OCI-LY3 (cell line): Measurements from ENCODE around the gene CLTC.

ENCODE experiments used
- H2AFZ ChIP-seq: fragments of 200-600, 300-600 bp; shearing (Covaris generic); 2 replicates; pipeline ENCODE4 v1.6.0; 2014; ENCODE audit warnings: antibody characterized with exemption, low read depth, low read length
- H3K27ac ChIP-seq: fragments of 200-600, 300-600 bp; sonication (generic); 2 replicates; pipeline ENCODE4 v1.5.1; 2014; ENCODE audit warnings: mild to moderate bottlenecking, low read length, moderate library complexity, mixed read lengths
- H3K27me3 ChIP-seq: fragments of 200-600, 300-600 bp; sonication (generic); 2 replicates; pipeline ENCODE4 v1.6.1; 2014; ENCODE audit warnings: low read depth, low read length, mixed read lengths
- H3K36me3 ChIP-seq: fragments of 200-600, 300-600 bp; sonication (generic); replicated peaks from 2 replicates; pipeline ENCODE3; 2014; ENCODE audit warnings: low read depth, low read length, mixed read lengths
- H3K4me1 ChIP-seq: fragments of 300-600, 200-600 bp; sonication (generic); 2 replicates; pipeline ENCODE4 v1.6.1; 2014; ENCODE audit warnings: low read length, mixed read lengths
- H3K4me2 ChIP-seq: fragments of 200-600, 300-600 bp; sonication (generic); 2 replicates; pipeline ENCODE4 v1.6.1; 2014; ENCODE audit warnings: low read length, mixed read lengths
- H3K4me3 ChIP-seq: fragments of 300-600, 200-600 bp; sonication (generic); 2 replicates; pipeline ENCODE4 v1.5.1; 2014; ENCODE audit warnings: antibody characterized with exemption, mild to moderate bottlenecking, low read length, moderate library complexity
- H3K79me2 ChIP-seq: fragments of 300-600, 200-600 bp; shearing (Covaris generic); 2 replicates; pipeline ENCODE4 v1.6.1; 2014; ENCODE audit warnings: mild to moderate bottlenecking, low read length, mixed read lengths
- H3K9ac ChIP-seq: fragments of 300-600, 200-600 bp; shearing (Covaris generic); 2 replicates; pipeline ENCODE4 v1.6.0; 2014; ENCODE audit warnings: mild to moderate bottlenecking, low read length, moderate library complexity
- H3K9me3 ChIP-seq: fragments of 200-600, 300-600 bp; shearing (Covaris generic); 2 replicates; pipeline ENCODE4 v1.6.1; 2014; ENCODE audit warnings: low read length, mixed read lengths; ENCODE audit not compliant: insufficient read depth
- H4K20me1 ChIP-seq: fragments of 200-600, 300-600 bp; sonication (generic); 2 replicates; pipeline ENCODE4 v1.6.1; 2016; ENCODE audit warnings: low read length, mixed read lengths; ENCODE audit not compliant: insufficient read depth
- CTCF ChIP-seq: fragments of 200-600, 300-600 bp; sonication (generic); IDR thresholded peaks from 2 replicates; pipeline ENCODE4 v1.5.1; 2014; ENCODE audit warnings: antibody characterized with exemption, low read length, low read depth
- EZH2phosphoT487 ChIP-seq: fragments of 200-600 bp; shearing (Covaris generic); IDR thresholded peaks from 2 replicates; pipeline ENCODE4 v1.6.1; 2018; ENCODE audit warnings: antibody characterized with exemption, mixed run types, low read depth

Gene CLTC

DNA sequence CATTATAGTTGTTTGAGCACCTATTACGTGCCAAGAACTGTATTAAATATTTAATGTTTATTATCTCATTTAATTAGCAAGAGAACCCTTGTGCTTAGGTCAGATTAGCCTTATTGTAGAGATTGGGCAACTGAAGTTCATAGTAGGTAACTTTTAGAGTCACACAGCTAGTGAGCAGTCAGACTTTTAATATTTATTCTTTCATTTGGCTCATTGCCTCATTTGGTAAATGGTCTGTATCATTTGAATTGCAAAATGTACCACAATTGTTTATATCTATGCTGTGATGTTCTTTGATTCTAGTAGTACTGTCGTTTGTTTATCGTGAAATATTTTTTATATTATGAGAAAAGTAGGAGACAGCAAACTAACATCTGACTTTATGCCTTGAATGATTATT is 7.6 kb downstream of the CLTC start:
- H3K9me3 ChIP-seq, result no peaks in the 10 kb centered on the region
- H3K4me1 ChIP-seq, result peaks cover 46% of the 10 kb centered on the region
- H3K9ac ChIP-seq, result no peak overlapping the region
- H3K4me2 ChIP-seq, result peak overlapping the region; percentile 74
- TF ChIP-seq EZH2phosphoT487, result no peak
- no peak for TF ChIP-seq CTCF
- H3K27me3 ChIP-seq, result no peaks in the 10 kb centered on the region
- peaks cover 100% of the 10 kb centered on the region for H3K79me2 ChIP-seq
- peaks cover 96% of the 10 kb centered on the region for H4K20me1 ChIP-seq
- no peak overlapping the region for H2AFZ ChIP-seq
- peaks cover 39% of the 10 kb centered on the region for H3K36me3 ChIP-seq
- H3K27ac ChIP-seq, result peak overlapping the region; percentile 40
- peak overlapping the region; percentile 22 for H3K4me3 ChIP-seq

DNA sequence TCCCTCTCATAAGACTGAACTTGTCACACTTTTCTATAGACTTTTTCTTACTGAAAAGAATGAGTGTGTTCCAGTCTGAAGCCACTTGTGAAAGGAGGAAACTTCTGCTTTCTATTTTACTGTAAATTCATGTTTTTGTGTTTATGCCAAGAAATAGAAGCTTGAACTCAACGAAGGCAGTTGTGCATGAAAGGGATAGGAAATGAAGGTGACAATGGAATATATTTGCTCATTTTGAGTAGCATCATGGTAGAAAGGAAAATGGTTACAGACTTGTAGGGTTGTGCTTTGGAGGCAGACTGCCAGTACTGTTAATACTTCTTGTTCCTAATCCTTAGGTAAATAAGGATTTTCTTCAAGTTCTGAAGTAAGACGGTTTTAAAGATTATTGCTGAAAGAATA is 8.1 kb downstream of the CLTC start:
- Histone ChIP-seq H3K9ac (no peak overlapping the region), H3K9me3 (no peaks in the 10 kb centered on the region), H3K4me3 (peak overlapping the region; percentile 22), H3K27me3 (no peaks in the 10 kb centered on the region), H3K79me2 (peaks cover 100% of the 10 kb centered on the region), H2AFZ (no peak overlapping the region), H3K4me2 (peak overlapping the region; percentile 74), H3K27ac (peak overlapping the region; percentile 40), H3K4me1 (peaks cover 41% of the 10 kb centered on the region), H3K36me3 (peaks cover 39% of the 10 kb centered on the region), H4K20me1 (peaks cover 96% of the 10 kb centered on the region)
- TF ChIP-seq EZH2phosphoT487 (no peak), CTCF (no peak)

DNA sequence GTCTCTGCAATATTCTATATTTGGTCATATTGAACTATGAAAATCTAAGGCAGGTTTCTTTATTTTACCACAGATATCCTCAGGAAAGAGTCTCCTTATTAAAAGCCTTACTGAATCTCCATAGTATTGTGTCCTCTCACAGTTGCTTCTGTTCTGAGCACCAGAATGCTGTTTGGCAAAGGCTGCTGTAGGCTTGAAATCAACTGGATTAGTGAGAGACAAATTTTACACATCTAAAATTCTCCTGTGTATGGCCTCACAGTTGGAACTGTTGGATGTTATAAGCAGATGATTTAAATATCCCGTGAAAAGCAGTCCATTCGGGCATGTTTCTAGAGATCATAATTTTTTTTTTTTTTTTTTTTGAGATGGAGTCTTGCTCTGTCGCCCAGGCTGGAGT is 9.5 kb downstream of the CLTC start:
- no peaks in the 10 kb centered on the region for H3K27me3 ChIP-seq
- no peak overlapping the region for H2AFZ ChIP-seq
- peaks cover 31% of the 10 kb centered on the region for H3K4me1 ChIP-seq
- H3K4me2 ChIP-seq, result no peak overlapping the region
- peaks cover 100% of the 10 kb centered on the region for H3K79me2 ChIP-seq
- no peak overlapping the region for H3K27ac ChIP-seq
- TF ChIP-seq CTCF, result no peak
- TF ChIP-seq EZH2phosphoT487, result no peak
- H4K20me1 ChIP-seq, result peaks cover 94% of the 10 kb centered on the region
- no peaks in the 10 kb centered on the region for H3K9me3 ChIP-seq
- H3K4me3 ChIP-seq, result no peak overlapping the region
- peaks cover 32% of the 10 kb centered on the region for H3K36me3 ChIP-seq
- H3K9ac ChIP-seq, result no peak overlapping the region

- no peak overlapping the region for H3K27ac ChIP-seq
- H3K4me2 ChIP-seq, result no peak overlapping the region
- no peak overlapping the region for H2AFZ ChIP-seq
- H3K4me3 ChIP-seq, result no peak overlapping the region
- H4K20me1 ChIP-seq, result peaks cover 98% of the 10 kb centered on the region
- H3K9me3 ChIP-seq, result no peaks in the 10 kb centered on the region
- TF ChIP-seq CTCF (no peak), EZH2phosphoT487 (no peak)
- H3K27me3 ChIP-seq, result no peaks in the 10 kb centered on the region
- H3K4me1 ChIP-seq, result peaks cover 35% of the 10 kb centered on the region
- H3K36me3 ChIP-seq, result peaks cover 27% of the 10 kb centered on the region
- peaks cover 100% of the 10 kb centered on the region for H3K79me2 ChIP-seq
- H3K9ac ChIP-seq, result no peak overlapping the region
These were observed 11.6 kb downstream of the CLTC start for GRCh38 chr17:59631276-59631675.
